NCI-H146 treated with DMSO at 0.1 percent for 48 hours (cell line): Measurements from ENCODE around the gene DOCK2.

ENCODE experiments used
- DNase-seq: peaks from one replicate; lab custom pipeline; 2025; ENCODE audit not compliant: unreplicated experiment; lab: John Stamatoyannopoulos, UW

The DOCK2 gene

DNA sequence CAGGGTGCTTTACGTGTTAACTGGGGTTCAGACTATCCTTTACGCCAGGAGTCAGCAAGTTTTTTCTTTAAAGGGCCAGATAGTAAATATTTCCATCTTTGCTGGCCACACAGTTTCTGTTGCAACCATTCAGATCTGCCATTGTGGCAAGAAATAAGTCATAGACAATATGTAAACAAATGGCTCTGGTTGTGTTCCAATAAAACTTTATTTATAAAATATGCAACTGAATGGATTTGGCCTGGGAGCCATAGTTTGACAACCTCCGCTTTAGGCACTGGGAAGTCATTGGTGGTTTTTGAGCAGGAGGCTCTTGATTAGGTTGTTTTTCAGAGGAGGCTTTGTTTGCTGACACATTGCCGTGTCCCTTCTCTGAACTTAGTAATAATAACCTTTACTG lies 252.5 kb downstream of the DOCK2 start:
- no peak for DNase-seq

- DNase-seq, result no peak
Observed at GRCh38 chr5:169893010-169893409, 255.9 kb downstream of the DOCK2 start.

DNA sequence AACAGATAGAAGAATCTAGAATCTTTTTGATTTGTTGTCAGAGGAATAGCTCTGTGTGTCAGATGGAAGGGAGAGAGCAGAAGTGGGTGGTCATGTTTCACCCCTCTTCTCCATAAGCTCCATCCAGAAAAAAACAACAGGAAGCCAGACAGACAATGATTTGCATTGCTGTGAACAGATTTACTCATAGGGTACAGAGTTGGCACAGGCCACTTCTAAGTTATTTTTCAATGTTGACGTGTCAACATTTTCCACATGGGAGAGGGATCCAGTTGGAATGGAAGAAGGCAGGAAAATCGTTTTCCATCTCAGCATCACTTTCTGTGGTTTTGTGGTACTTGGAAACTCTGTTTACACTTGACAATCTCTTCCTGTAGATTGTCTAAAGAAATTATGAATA lies 256.5 kb downstream of the DOCK2 start:
- no peak for DNase-seq

DNA sequence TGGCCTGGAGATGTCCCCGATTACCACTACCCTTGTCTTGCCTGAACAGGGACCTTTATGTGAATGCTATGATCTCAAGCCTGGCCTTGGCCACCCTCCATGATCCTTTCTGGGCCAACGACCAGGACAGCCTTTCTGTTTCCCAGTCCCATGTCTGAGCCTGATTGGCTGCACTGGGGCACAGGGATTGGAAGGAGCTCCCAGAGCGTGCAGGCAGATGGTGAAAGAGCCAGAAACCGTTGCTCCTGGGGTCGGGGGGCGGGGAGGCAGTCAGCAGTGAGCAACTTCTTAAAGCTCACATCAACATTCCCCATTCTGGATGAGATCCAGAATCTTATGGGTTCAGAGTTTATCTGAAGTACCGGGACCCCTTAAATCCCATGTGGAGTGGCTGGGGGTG lies 258.9 kb downstream of the DOCK2 start:
- DNase-seq, result no peak

- no peak for DNase-seq
Observed at GRCh38 chr5:169897481-169897880, 260.4 kb downstream of the DOCK2 start.

DNA sequence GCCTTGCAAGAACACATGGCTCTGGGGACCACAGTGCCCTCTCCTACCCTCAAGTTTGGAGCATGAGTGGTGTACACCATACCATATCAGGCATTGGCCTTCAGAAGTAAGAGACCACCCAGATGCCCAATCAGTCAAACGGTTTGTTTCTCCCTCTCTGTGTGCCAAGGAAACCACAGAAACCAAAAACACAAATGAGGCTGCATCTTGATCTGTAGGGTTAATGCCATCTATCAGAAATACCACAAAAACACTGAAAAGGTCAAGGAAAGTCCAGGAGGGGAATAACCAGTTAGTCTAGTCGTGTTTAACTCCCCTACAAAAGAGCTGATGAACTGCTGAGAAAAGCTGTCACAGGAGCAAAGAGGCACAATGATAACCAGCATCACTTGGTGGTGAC lies 264.8 kb downstream of the DOCK2 start:
- DNase-seq, result no peak

DNA sequence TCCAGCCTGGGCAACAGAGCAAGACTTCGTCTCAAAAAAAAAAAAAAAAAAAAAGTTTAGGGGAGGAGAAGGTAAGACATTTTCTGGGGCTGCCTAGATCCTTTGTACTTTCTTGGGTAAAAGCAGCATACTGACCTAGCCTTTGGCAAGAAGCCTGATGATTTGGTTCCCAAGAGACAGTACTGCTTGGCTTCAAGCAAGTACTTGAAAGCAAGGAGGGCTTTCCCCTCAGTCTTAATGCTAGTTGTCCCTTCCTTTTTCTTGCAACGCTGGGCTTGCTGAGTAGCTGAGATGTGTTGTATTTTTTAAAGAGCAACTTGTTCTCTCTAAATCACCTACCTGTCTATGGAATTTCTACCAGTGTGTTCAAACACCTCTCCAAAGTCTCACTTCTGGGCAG lies 267.0 kb downstream of the DOCK2 start:
- no peak for DNase-seq

- DNase-seq, result no peak
Observed at GRCh38 chr5:169904508-169904907, 267.4 kb downstream of the DOCK2 start.

GRCh38 chr5:169905017-169905416 lies 267.9 kb downstream of the DOCK2 start:
- no peak for DNase-seq

- DNase-seq, result no peak
Observed at GRCh38 chr5:169906745-169907649, 269.9 kb downstream of the DOCK2 start.

DNA sequence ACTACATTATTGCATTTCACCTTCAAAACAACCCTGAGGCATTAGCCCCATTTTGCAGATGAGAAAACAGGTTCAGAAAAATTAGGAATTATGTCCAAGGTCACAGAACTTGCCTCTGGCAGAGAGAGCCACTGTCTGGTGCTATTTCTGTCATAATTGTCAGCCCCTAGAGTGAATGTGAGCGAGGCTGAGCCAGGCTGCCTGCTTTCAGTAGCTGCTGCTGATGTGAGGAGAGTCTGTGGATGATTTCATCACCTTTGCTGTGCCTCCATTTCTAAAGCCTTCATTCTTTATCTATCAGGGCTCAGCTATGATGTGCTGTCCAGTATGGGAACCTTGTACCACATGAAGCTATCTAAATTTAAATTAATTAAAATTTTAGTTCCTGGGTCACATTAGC lies 271.8 kb downstream of the DOCK2 start:
- no peak for DNase-seq

- no peak for DNase-seq
Observed at GRCh38 chr5:169909945-169910344, 272.9 kb downstream of the DOCK2 start.

- DNase-seq, result no peak
Observed at GRCh38 chr5:169910393-169910792, 273.3 kb downstream of the DOCK2 start.

- no peak for DNase-seq
Observed at GRCh38 chr5:169911448-169912212, 274.6 kb downstream of the DOCK2 start.

DNA sequence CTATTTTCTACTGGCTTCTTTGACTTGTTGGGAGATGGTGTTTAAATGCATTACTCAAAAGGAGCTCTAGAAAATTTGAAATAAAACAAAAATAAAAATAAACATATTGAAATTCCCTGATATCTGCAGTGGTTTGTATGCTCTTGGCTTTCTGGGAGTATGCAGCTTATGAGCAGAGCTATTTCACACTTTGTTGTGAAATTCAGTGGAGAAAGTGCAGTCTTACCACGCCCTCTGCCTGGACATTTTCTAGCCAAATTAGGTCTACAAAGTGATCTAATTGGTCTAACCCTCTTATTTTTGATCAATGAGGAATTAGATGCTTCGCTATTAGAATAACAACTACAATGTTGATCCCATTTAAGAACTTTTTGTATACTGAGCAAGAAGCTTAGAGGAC lies 276.4 kb downstream of the DOCK2 start:
- no peak for DNase-seq

DNA sequence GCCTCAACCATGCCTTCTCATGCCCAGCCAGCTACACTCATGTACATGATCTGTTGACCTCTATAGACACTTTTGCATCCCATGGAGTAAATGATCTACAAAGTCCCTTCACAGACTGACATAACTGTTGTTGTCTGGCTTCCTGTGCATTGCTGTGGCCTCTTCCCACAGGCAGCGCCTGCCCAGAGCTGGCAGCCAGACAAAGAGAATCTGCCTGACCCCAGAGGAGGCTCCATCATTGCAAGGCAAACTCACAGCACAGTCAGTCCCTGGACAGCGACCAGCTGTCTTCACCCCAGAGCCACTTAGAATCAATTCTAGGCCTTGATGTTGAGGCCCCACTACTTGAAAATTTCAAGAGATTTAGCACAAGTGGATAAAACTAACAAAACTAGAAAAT lies 277.7 kb downstream of the DOCK2 start:
- no peak for DNase-seq

- DNase-seq, result no peak
Observed at GRCh38 chr5:169917500-169917899, 280.4 kb downstream of the DOCK2 start.

DNA sequence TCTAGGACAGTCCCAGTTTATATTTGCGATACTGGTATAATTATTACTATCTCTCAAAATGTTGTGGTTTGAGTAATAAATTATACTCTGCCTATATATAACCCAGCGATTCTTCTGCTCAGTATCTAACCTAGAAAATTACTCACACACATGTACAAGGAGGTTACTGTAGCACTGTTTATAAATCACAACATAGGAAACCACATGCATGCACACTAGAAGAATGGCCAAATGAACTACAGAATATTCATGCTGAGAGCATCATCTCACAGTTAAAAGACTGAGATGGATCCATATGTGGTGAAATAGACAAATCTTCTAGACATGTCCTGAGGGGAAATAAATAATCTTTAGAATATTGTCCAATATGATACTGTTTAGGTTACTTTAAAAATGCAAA lies 281.2 kb downstream of the DOCK2 start:
- DNase-seq, result no peak

DNA sequence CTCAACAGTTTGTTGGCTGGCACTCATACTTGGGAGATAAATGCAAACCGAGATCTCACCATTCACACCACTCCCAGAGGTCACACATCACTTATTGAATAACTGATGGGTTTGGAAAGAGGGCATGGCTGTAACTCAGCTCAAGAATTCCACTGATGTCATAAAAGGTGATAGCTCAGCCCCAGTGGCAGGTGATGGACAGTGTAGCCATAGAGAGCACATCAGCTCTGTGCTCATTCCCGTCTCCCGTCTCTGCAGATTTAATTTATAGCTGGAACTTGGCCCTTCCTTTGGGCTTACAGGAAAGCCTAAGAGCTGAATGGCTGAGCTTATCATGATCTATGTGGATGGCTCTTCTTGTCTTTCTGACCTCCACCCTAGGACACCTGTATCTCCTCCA lies 283.4 kb downstream of the DOCK2 start:
- DNase-seq, result no peak

DNA sequence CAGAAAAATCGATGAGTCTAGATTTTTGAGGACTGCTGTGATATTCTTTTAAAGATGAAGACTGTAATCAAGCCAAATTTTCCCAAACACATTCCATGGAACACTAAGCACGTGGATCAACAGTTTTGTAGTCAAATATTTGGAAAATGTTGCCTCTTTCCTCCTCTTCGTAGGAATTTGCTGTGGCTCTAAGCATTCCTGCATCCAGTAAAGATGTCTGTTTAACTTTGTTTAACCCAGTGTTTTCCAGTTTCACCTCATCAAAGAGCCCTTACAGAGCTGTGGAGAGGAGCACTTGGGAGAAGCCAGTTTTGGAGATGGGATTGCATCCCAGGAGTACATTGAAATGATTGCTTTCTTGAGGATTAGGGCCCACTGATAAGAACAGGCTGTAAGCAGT lies 284.3 kb downstream of the DOCK2 start:
- no peak for DNase-seq

DNA sequence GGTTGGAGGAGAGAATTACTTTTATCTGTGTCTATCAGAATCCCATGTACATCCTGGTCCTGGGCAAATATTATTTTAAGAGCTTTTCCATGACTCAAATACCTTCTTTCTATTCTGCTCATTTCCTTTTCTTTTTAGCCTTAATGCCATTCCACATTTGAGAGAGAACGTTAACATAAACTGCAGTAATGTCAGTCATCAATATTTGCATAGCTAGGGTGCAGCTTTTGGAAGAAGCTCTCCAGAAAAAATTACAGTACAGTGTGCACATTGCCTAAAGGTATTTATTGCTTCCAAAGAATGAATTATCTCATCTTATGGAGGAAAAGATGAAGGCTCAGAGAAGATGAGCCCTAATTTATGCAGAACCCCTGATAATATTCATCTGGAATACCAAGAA lies 284.9 kb downstream of the DOCK2 start:
- no peak for DNase-seq

- DNase-seq, result no peak
Observed at GRCh38 chr5:169922474-169922873, 285.4 kb downstream of the DOCK2 start.
